Motor neuron (in vitro differentiated cells): ENCODE results near the gene DOK6. TPM values are rescaled to one million over a fixed set of nuclear protein-coding genes. Genes with fewer than 3 reads are reported as not detected.
"Not testable (repeated sequence)": the region's sequence is repeated elsewhere in the genome, so short reads cannot be mapped to it uniquely, and the experiment has no call there.

ENCODE experiments used
- ATAC-seq, 8 experiments: fragments of 200-7000 bp; cut with Tn5 transposase; replicated peaks in 6 of 8; 2 replicates each; pipeline ENCODE4 v1.8.0; 2021; ENCODE audit warnings: mild to moderate bottlenecking in 8 of 8, moderate library complexity in 8 of 8
- H3K27ac ChIP-seq, 2 donors: fragments of 250-450 bp; sonication (Bioruptor Pico); 2 replicates each; pipeline ENCODE4 v1.9.0; 2021; ENCODE audit warnings: antibody characterized with exemption in 2 of 2, mild to moderate bottlenecking in 2 of 2, moderate library complexity in 1 of 2
- H3K4me1 ChIP-seq, 2 donors: fragments of 250-450 bp; sonication (Bioruptor Pico); replicated peaks in 1 of 2; 2 replicates each; pipeline ENCODE4 v1.6.1; 2021; ENCODE audit warnings: antibody characterized with exemption in 2 of 2, mild to moderate bottlenecking in 2 of 2, moderate library complexity in 1 of 2
- H3K4me3 ChIP-seq, 5 donors: fragments of 250-450 bp; sonication (Bioruptor Pico); 2 replicates each; pipeline ENCODE4 v1.9.0; 2021; ENCODE audit warnings: antibody characterized with exemption in 5 of 5, mild to moderate bottlenecking in 5 of 5, moderate library complexity in 4 of 5
- WGBS, 10 experiments: fragments of 450-650 bp; shearing (Covaris generic); methylation state at CpG; one replicate each; pipeline ENCODE4 v1.0.0; 2022; 5-methylcytosine and 5-hydroxymethylcytosine counted together
- in situ Hi-C, 9 experiments: fragments of 400-800 bp; cut with MboI; loops; one replicate each; pipeline ENCODE4 v1.15.0; 2021; ENCODE audit warnings: low sequenced_read_pairs in 9 of 9, low pct_unique_long_range_greater_than_20kb in 2 of 9; ENCODE audit not compliant: unreplicated experiment in 9 of 9
- total RNA-seq, 8 experiments: library from RNA; unstranded; fragments of 300-600 nt; gene quantifications; 2 replicates each; pipeline versions ENCODE4 v1.2.3 to v1.2.4, GENCODE V29; 2022

The DOK6 gene
- total RNA-seq, 8 experiments from 2014 or later = 4.8 to 13.8 (median 11.3) TPM

- H3K27ac ChIP-seq = no peak overlapping the region
- H3K4me1 ChIP-seq = peaks cover 5 to 9% of the 10 kb centered on the region in 2 donors
- 53 to 100% (median 92%) methylated on average over 2 to 4 of the region's 4 CpGs; no CpG with 5 or more reads in 1 of the 10 experiments for WGBS, 10 experiments
- H3K4me3 ChIP-seq = no peak overlapping the region
- in situ Hi-C loops = no loop called here
- ATAC-seq = no peak
Measured at GRCh38 chr18:69866212-69866611, 465.5 kb downstream of the DOK6 start.

- no peak for ATAC-seq
- in situ Hi-C loops = no loop called here
- 17 to 92% (median 79%) methylated on average over 1 to 4 of the region's 4 CpGs; no CpG with 5 or more reads in 1 of the 10 experiments for WGBS, 10 experiments
Measured at GRCh38 chr18:69870736-69871135, 470.0 kb downstream of the DOK6 start.

GRCh38 chr18:69871363-69871762, 470.7 kb downstream of the DOK6 start:
- peak in 3 of 8 experiments; percentile 63 to 80 (median 70) for ATAC-seq
- H3K4me3 ChIP-seq = no peak overlapping the region
- peaks cover 10 to 14% of the 10 kb centered on the region in 2 donors for H3K4me1 ChIP-seq
- 0 to 100% (median 80%) methylated on average over 1 to 2 of the region's 2 CpGs; no CpG with 5 or more reads in 1 of the 10 experiments for WGBS, 10 experiments
- no peak overlapping the region for H3K27ac ChIP-seq
- in situ Hi-C loops = no loop called here

More at GRCh38 chr18:69870736-69871135, 470.0 kb downstream of the DOK6 start:
- H3K27ac ChIP-seq = peak overlapping the region in 1 of 2 donors; percentile 7
- no peak overlapping the region for H3K4me3 ChIP-seq
- peaks cover 10 to 14% of the 10 kb centered on the region in 2 donors for H3K4me1 ChIP-seq

GRCh38 chr18:69872661-69873060, 472.0 kb downstream of the DOK6 start:
- Histone ChIP-seq H3K27ac (no peak overlapping the region), H3K4me3 (no peak overlapping the region), H3K4me1 (peaks cover 10 to 14% of the 10 kb centered on the region in 2 donors)
- peak in 5 of 8 experiments; percentile 19 to 63 (median 35) for ATAC-seq
- WGBS, 10 experiments = 77 to 100% (median 92%) methylated on average over 1 to 4 of the region's 4 CpGs; no CpG with 5 or more reads in 2 of the 10 experiments
- in situ Hi-C loops = no loop called here

GRCh38 chr18:69874058-69874457, 473.4 kb downstream of the DOK6 start:
- 0 to 100% (median 40%) methylated on average over 1 to 2 of the region's 2 CpGs; no CpG with 5 or more reads in 2 of the 10 experiments for WGBS, 10 experiments

GRCh38 chr18:69876490-69876889, 475.8 kb downstream of the DOK6 start:
- ATAC-seq = no peak
- WGBS, 10 experiments = 40 to 100% (median 85%) methylated on average over 1 to 2 of the region's 3 CpGs; no CpG with 5 or more reads in 3 of the 10 experiments
- in situ Hi-C loops = no loop called here
- Histone ChIP-seq H3K27ac (no peak overlapping the region), H3K4me3 (no peak overlapping the region), H3K4me1 (peaks cover 4 to 19% of the 10 kb centered on the region in 2 donors)

More at GRCh38 chr18:69874058-69874457, 473.4 kb downstream of the DOK6 start:
- in situ Hi-C loops = no loop called here
- ATAC-seq = peak in 1 of 8 experiments; percentile 52
- Histone ChIP-seq H3K4me3 (no peak overlapping the region), H3K4me1 (peaks cover 10 to 28% of the 10 kb centered on the region in 2 donors), H3K27ac (no peak overlapping the region)

GRCh38 chr18:69878213-69878933, 477.7 kb downstream of the DOK6 start:
- no peak overlapping the region for H3K27ac ChIP-seq
- 33 to 82% (median 71%) methylated on average over 1 to 6 of the region's 6 CpGs; no CpG with 5 or more reads in 2 of the 10 experiments for WGBS, 10 experiments
- peaks cover 0 to 16% of the 10 kb centered on the region in 2 donors for H3K4me1 ChIP-seq
- in situ Hi-C loops = no loop called here
- peak in 4 of 8 experiments; percentile 24 to 72 (median 32) for ATAC-seq
- H3K4me3 ChIP-seq = no peak overlapping the region

GRCh38 chr18:69879051-69879450, 478.4 kb downstream of the DOK6 start:
- H3K27ac ChIP-seq, in situ Hi-C loops, H3K4me3 ChIP-seq: not testable (repeated sequence)
- peaks cover 0 to 16% of the 10 kb centered on the region in 2 donors for H3K4me1 ChIP-seq
- peak in 5 of 8 experiments; percentile 29 to 91 (median 77) for ATAC-seq
- WGBS, 10 experiments = 0 to 100% (median 60%) methylated on average over 1 to 2 of the region's 3 CpGs; no CpG with 5 or more reads in 3 of the 10 experiments

- in situ Hi-C loops = no loop called here
- Histone ChIP-seq H3K4me3 (no peak overlapping the region), H3K4me1 (peaks cover 0 to 16% of the 10 kb centered on the region in 2 donors), H3K27ac (no peak overlapping the region)
- ATAC-seq = no peak
- 83 to 100% (median 94%) methylated on average over 1 to 3 of the region's 3 CpGs; no CpG with 5 or more reads in 1 of the 10 experiments for WGBS, 10 experiments
Measured at GRCh38 chr18:69880083-69880482, 479.4 kb downstream of the DOK6 start.

- Histone ChIP-seq H3K4me3 (no peak overlapping the region), H3K27ac (no peak overlapping the region), H3K4me1 (peaks cover 0 to 12% of the 10 kb centered on the region in 2 donors)
- 49 to 100% (median 81%) methylated on average over 1 to 6 of the region's 6 CpGs for WGBS, 10 experiments
- in situ Hi-C loops = no loop called here
- no peak for ATAC-seq
Measured at GRCh38 chr18:69882965-69883668, 482.4 kb downstream of the DOK6 start.

GRCh38 chr18:69883781-69884180, 483.1 kb downstream of the DOK6 start:
- Histone ChIP-seq H3K4me3 (no peak overlapping the region), H3K27ac (no peak overlapping the region), H3K4me1 (peaks cover 0 to 5% of the 10 kb centered on the region in 2 donors)
- WGBS, 10 experiments = 0 to 83% (median 50%) methylated on average over 1 to 3 of the region's 3 CpGs; no CpG with 5 or more reads in 2 of the 10 experiments
- no peak for ATAC-seq
- in situ Hi-C loops = no loop called here

- peak in 2 of 8 experiments; percentile 47 to 68 for ATAC-seq
- WGBS, 10 experiments = 60 to 100% (median 95%) methylated on average over 1 to 4 of the region's 4 CpGs; no CpG with 5 or more reads in 4 of the 10 experiments
- Histone ChIP-seq H3K4me3 (no peak overlapping the region), H3K4me1 (no peaks in the 10 kb centered on the region), H3K27ac (no peak overlapping the region)
- in situ Hi-C loops = no loop called here
Measured at GRCh38 chr18:69885355-69885754, 484.7 kb downstream of the DOK6 start.
